CD4-positive, alpha-beta T cell treated with Interleukin-15 for 4 hours (primary cell): ENCODE results near the gene GATB.

Experiments used
- DNase-seq: peaks from one replicate; pipeline ENCODE4 v3.0.0-alpha.2; 2020; ENCODE audit warnings: low spot score

The GATB gene

DNA sequence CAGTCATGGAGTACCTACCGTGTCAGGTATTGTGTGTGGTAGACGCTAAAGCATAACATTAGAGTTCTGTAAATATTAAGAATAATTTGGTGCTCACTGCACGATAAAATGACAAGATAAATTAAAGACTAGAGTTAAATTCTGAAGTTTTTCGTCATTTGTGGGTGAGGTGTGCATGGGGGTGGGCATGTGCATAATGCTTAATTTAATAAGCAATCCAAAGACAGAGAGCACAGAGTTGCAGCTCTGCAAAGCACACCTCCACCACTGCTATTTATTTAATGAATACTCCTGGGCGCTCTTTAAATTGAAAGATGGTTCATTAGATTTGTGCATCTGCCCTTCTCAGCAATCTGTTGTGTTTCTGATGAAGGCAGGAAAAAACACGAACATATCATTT, 62.6 kb downstream of the GATB start:
- no peak for DNase-seq

DNA sequence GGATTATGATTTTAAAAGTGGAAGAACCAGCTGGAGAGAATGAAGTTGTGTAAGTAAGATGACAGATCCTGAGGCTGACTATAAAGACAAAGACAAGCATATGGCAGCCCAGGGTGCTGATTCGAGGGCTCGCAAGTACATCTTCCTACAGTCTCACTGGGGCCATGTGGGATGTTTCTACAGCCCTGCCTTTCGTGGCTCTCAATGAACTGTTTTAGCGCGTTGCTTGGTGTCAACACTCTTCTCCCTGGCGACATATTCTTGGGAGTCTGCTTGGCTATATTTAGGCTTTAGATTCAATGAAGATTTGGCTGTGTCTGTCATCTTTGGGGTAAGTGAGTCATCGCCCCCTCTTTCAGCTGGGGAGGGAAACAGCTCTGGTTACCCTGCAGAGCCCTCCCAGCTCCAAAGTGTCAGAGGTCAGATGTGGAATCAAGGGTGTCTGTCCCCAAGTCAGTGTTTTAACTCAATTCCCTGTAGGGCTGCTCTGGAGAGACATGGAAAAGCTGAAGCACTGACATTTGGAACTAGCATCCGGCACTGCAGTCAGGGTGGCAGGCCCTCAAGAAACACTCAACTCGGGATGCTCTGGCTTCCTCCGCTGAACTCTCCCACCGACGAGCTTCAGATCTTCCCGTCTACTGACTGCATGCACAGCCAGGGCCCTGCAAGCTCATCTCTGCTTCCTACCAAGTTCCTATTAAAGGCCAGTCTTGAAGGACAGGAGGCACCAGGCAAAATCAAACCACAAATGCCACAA, 65.7 kb downstream of the GATB start:
- no peak for DNase-seq

DNA sequence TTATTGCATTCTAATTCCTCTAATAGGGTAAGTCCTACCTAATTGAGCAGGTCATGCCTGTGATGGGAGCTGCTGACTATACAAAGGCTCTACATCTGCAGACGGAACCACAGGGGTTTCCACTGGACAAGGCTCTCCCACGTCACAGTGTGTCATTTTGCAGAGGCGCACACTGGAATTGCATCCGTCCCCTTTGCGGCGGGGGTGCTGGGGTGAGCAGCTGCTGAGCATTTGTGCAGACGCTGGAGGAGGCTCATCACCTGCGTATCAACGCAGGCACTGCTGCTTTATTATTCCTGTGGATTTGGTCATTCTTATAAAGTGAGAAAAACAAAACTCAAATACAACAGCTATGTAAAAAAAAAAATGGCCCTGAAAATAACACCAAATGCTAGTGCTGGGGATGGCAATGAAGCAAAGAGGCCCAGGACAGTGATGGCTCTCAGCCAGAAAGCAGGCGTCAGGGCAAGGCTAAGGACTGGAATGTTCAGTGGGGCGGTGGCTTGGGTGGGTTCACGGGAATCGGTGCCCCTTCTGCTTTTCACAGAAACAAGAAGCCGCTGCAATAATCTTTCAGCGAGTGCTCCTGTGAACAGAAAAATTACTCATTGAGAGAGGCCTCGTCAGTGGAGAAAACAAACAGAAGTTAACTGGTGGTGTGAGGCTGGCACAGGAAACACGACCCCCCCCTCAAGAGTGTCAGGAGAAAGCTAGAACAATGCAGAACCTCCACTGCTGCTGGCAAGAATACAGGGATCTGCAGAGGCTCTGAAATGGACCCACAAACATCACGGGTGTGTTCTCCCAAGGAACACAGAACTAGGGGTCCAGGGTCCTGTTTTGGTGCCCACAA, 67.8 kb downstream of the GATB start:
- DNase-seq, result no peak

DNA sequence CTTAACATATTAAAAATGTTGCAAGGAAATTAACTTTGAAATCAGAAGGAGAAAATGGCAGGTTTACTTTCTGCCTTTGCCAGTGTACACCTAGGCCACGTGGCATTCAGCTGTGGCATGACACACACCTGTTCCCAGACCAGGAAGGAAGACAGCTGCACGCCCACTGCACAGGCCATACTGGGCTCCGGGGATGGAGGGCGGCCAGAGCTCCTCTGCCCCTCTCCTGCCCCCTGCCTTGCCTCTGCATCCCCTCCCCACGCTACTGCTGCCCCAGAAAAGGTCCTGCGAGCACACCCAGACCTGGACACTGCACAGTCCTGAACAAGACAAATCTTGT, 68.4 kb downstream of the GATB start:
- no peak for DNase-seq

DNA sequence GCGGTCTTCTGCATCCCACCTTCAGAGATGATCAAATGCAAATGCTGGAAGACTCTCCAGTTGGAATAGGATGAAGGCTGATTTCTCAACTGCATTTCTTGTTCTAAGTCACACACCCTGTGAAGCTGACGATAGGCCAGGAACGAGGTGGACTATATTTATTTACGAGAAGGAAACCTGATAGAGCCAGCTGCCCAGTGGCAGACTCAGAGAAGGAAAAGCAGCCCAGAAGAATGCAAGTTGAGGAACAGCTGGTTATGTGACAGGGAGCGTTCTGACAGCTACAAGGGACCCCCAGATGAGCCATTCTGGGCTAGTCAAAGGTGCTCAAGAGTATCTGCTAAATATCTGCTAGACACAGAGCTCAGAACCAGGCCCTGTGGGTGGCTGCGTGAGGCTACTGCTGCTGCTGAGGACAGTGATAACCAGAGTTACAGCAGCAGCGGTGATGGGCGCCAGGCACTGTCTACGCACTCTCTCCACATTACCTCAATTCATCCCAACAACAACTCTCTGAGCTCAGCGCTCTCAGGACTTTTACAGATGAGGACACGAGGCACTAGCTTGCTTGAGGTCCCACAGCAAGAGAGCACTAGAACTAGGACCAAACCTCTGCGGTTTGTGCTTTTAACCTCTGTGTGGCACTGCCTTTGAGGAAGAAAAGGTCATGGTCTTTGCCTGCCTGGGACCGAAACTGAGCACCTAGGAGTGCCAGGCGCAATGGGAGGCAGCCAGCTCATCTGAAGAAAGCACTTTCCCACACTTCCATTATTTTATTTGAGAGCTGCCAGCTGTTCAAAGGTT, 69.0 kb downstream of the GATB start:
- DNase-seq, result no peak

DNA sequence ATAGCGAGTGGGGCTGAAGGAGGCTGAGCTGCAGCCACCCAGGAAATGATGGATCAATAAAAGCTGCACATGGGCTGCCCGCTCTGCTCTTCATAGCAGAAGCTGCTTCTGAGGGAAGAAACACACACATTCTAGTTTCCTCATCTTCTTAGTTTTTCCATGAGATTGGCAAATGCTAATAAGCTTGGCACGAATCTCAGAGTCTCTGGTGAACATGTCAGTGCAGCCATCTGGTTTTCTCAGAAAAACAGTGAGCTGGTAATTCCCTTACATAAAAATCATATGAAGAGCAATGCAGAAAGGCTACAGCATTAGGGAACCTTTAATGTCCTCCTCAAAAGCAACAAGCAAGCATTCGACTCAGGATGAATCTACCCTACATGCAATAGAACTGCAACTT, 69.9 kb downstream of the GATB start:
- no peak for DNase-seq

DNA sequence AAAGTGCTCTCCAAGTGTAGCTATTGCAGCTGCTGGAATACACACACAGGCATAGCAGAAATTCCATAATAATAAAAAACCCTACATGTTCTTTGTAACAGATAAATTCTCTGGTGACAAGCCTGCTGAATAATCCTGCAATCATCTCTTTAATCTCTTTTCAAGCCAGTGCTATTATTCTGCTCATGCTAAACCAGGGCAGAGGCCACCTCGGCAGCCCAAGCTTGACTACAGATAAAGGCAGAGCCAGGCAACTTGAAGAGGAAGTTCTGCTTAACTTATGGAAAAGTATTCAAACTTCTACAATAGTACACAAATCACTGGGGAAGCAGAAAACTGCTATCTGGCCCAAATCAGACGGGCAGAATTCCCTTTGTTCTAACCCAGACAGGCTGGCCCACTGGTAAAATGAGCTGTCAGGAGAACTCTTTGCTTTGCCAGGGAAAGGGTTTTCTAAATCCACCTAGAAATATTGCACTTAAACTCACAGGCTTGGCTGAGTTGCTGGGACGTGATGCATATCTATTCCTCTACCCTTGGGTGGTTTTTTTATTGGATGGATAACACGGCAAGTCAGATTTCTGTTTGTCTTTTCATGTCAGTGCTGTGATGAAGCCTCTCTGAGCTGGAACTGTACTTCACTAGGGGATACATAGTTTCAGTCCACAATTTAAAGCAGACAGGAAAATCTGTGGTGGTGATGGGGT, 70.5 kb downstream of the GATB start:
- DNase-seq, result no peak

DNA sequence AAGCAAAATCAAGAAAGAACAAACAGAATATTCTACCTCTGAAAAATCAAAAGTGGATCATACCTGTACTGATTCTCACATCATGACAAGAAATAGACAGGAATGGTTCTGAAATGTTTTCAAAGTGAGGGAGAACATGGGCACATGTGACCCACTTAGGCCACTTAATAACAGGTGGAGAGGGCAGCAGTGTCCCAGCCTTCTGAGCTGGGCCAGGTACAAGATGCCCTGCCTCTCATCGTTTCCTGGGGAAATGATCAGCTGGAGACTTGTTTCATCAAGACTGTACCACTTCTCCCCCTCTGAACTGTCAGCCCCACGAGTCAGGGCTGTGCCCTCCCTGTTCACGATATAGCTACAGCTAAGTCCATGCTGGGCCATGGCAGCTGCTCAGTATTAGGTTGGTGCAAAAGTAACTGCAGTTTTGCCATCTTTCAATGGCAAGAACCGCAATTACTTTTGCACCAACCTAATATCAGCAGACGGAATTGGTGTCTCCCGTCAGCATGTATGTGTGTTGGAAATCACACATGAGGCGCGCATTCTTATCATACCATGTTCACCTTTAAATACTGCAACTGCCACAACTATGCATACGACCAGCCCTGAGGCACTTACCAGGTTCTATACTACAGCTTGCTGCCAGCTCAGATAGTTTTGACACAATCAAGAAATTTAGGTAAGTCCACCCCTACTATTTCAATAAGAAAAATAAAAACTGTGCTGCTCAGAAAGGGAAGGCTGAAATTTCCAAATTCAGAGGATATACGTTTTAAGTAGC, 71.4 kb downstream of the GATB start:
- no peak for DNase-seq

DNA sequence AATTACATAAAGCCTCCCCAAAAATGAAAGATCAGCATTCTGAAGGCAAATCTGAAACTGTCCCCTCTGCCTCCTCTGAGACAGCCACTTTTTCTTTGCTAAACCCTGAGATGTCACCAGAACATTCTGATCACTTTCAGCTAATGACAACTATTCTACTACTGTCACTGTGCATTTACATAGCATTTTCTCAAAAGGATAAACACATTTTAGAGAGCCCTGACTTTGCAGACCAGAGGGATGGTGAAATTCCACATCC, 72.1 kb downstream of the GATB start:
- no peak for DNase-seq

DNA sequence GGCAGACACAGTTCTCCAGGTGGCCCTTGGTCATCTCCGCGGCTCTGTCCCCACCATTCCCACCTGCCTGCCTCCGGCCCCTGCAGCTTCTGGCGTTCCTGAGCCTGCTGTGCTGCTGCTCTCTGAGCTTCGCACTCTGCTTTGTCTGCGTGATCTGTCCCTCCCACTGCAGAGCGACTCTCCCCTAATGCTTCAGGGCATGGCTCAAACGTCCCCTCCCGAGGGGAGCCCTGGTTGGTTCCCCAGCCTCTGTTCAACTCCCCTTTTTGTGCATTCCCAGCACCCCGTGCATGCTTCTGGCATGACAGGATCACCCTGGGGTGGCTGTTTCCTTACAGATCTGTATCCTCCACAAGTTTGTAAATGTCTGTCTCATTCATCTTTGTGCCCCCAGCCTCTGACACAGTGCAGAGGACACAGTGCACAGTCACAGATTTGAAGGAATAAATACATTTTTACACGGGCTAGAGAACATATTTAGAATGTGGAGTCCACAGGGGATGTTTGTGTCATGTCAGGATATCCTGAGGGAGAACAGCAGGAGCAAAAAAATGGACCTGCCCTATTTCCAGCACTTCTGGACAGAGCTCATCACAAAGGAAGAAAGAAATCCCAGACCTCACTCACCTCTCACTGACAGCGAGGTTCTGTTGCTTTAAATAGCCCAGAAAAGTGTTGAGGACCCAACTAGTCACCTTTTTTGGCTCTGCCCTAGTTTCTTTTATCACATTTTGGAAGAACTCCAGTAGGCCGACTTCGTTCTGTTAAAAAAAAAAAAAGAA, 72.6 kb downstream of the GATB start:
- no peak for DNase-seq

DNA sequence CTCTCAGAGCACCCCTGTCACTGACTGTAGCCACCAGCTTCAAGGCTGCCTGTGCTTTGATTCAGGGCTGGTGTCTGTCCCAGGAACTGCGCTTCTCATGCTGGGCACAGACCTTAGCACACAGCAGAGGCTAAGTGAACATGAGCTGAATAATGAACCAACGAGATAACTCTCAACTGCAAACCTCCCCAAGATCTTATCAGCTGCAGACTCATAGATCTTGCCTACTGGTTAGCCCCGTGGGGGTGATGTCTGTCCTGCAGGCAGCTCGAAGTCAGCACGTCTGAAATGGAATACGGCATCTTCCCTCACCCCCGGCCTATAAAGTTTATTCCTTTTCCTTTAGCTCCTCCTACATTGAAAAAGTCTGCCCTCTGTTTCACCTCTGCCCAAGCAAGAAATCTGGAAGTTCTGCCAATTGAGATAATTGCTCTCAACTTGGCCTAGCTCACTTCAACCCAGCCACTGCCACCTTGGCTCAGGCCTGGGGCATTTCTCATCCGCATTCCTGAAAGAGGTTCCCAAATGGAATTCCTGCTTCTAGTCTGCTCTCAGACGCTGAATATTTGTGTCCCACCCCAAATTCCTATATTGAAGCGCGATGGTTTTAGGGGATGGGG, 73.7 kb downstream of the GATB start:
- no peak for DNase-seq

DNA sequence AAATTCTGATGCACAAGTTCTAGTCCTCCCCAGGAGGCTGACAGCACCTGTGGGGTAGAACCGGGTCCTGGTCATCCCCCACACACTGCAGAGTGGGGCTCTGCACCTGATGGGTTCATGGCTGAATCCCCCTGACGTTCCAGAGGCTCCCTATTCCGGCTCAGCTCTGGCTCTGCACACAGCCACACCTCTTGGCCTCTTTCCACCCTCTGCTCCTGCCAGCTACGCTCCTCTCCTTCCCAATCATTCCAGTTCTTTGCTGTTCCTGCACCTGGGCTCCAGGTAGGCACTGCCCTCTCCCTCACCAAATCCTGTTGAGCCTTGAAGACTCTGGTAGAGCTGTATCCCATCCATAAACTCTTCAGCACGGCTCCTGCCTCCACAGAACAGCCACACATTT, 75.5 kb downstream of the GATB start:
- DNase-seq, result no peak

DNA sequence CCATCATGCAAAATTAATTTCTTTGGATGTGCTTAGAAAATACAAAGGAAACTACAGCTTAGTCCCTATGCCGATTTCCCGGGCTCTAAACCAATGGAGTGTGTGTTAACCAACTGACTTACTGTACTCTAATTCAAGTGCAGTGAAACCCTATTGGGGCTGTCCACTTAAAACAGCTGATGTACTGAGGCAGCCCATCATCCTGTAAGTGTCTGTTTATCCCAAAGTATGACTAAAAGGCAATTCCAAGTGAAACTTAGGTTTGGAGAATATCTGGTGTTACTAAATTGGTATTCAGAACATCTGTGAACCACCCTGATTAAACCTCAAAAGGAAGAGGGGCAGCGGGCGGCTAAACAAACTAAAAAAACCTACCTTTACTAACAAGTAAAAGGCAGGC, 79.7 kb downstream of the GATB start:
- no peak for DNase-seq

DNA sequence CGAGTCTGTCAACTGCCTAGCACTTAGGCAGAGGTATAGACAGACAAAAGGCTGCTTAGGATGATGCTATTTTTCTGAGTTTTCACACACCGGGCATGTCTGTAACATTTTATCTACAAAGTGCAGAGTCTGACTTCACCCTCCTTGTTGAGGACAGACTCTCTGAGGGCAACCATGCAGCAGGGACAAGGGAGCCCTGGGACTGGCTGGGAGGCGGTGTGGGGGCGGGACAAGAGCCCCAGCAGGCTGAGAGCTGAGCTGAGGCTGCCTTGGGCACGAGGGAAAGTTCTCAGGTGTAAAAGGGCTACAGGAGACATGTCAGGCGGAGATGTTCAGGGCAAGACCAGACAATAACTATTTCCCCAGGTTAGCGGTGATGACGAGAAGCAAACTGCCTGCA, 81.6 kb downstream of the GATB start:
- DNase-seq, result no peak

DNA sequence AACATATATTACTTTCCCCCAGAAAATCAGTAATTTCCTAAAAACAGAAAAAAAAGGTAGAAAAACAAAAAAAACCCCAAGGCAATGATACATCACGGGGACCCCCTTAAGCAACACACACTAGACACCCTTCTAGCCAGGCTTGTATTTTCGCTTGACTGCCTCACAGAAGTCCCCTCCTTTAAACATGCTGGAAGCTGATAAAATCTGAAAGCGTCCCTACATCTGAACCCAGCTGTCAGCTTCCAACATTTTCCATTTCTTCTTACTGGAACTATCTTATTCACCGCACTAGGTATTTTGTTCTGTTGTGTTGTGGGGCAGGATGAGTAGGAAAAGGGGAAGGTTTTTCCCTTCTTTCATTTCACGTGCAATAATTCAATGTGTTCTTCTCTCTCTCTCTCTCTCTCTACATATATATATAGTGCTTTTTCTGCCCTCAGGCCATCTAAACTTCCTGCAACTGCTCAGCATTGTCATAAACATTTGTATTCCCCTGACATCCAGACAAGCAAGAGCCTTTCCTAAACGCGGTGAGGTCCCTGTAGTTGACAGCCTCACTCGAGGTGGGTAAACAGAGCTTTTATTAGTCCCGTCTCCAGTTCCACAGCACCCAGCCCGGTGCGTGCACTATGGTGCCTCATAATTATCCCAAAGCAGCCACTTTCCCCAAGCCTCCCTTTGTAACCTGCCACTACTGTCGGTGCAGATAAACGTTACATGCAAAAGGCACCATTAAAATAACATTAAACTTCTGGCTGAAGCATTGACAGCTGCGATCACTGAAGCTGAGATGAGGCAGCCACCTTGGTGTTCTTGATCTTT, 82.5 kb downstream of the GATB start:
- DNase-seq, result no peak

DNA sequence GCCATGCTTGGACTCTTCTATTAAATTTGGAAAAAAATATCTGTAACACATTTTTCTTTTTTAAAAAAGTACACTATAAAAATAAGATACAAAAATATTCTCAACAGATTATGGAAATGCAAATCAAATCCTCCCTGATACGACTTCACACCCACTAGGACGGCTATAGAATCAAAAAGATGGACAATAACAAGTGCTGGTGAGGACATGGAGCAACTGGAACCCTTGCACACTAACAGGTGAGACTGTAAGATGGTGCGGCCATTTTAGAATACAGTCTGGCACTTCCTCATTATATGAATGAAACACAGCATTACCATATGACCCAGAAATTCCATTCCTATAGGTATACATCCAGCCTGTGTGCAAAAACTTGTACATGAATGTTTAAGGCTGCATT, 83.6 kb downstream of the GATB start:
- no peak for DNase-seq

DNA sequence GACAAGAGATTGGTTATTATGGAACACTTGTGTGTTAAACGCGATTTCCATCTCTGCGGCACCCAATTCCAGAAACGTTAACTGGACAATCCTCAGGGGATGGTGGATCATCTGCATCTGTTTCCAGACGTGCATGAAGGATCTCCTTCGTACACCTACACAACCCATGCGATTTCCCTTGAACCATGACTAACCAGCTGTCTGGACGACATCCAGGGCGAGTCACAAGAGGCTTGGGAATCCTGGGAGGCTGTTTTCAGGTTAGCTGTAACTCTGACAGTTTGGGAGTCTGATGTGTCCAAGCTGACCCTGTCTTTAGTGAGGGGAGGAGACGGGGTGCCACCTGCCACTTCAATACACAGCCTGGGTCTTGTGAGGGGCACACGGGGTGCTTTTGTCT, 84.5 kb downstream of the GATB start:
- no peak for DNase-seq

DNA sequence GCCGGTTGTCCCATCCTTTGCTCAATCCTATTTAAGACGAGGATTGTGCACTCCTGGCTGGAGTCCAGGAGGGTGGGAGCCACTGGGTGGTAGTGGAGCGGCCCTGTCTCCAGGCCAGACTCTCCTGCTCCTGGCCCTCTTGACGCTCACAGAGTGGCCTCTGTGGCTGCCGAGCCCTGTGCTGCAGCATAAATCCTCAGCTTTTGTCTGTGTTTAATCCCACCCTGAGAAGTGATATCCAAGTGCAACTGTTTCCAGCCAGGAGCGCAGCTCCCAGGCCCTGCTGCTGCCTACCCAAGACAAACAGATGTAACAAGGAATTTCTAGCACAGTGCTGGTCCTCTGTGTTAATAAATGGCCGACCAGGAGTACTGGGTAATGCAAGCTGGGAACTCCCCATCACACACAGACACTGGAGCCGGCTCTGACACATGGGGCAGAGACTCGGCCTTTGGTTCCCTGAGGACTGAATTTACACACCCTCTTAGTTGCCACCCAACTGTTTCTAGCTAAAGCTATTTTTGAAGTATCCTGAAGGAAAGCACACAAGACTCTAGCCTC, 85.3 kb downstream of the GATB start:
- no peak for DNase-seq

DNA sequence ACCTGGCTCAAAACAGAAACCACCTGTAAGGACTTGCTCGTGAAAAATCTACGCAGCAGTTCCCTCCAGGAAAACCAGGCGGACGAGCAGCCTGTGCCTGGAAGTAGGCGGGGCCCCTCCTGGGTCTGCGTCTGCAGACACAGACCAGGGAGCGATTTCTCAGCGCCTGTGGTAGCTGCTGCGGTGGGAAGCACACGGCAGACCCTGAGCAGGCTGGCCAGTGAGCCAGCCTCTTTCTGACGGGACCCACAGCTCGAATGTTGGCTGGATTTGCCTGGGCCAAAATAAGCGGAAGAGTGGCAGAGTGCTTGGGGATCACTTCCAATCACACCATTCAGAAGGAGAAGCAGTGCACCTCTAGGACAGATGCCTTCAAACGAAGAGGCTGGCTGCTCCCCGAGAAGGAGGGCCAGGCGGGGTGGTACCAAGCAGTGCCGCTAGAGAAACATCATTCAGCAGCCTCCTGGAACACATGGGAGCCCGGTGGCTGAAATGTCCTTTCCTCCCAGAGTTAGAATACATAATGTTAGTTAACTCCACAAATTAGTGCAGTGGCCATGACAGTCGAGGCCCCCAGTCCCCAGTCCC, 85.9 kb downstream of the GATB start:
- no peak for DNase-seq
